Ovary (tissue), 9 donors: ENCODE results near the gene FBXO17. TPM values are rescaled to one million over a fixed set of nuclear protein-coding genes. Genes with fewer than 3 reads are reported as not detected.

Experiments used
- DNase-seq, 5 donors: peaks; one replicate each; pipeline ENCODE4 v3.0.0-alpha.2; 2019 to 2020
- H3K27ac ChIP-seq, 2 donors: fragments of 200-600 bp; one replicate each; pipeline versions ENCODE4 v1.5.1 to v1.8.0; 2019 to 2022
- H3K27me3 ChIP-seq: fragments of 200-600 bp; one replicate; pipeline ENCODE4 v1.8.0; 2022
- H3K36me3 ChIP-seq: fragments of 200-600 bp; sonication (generic); one replicate; pipeline ENCODE4 v1.5.1; 2019
- H3K4me1 ChIP-seq: one replicate; pipeline ENCODE4 v1.8.1; 2013; ENCODE audit warnings: mild to moderate bottlenecking, moderate library complexity; ENCODE audit not compliant: insufficient read depth
- H3K4me3 ChIP-seq: fragments of 200-600 bp; sonication (generic); one replicate; pipeline ENCODE4 v1.5.1; 2017
- H3K9me3 ChIP-seq, 2 donors: fragments of 200-600 bp in 1 of 2; sonication (generic) in 1 of 2; one replicate each; pipeline versions ENCODE4 v1.5.1 to v1.8.1; 2013 to 2019; ENCODE audit warnings: mild to moderate bottlenecking in 1 of 2, moderate library complexity in 1 of 2
- CTCF ChIP-seq, 3 donors: fragments of 450-650 bp in 2 of 3; fragments of 200-600 bp in 1 of 3; IDR thresholded peaks; one replicate each; pipeline versions ENCODE4 v1.5.1 to v1.8.0; 2016 to 2022; ENCODE audit warnings: antibody characterized with exemption in 3 of 3, mild to moderate bottlenecking in 1 of 3
- EP300 ChIP-seq: sonication (generic); formaldehyde crosslinking; IDR thresholded peaks from one replicate; pipeline ENCODE4 v1.6.1; 2017; ENCODE audit warnings: antibody characterized with exemption
- POLR2A ChIP-seq: fragments of 450-650 bp; IDR thresholded peaks from one replicate; pipeline ENCODE4 v1.6.1; 2017; ENCODE audit warnings: antibody characterized with exemption, mild to moderate bottlenecking, moderate library complexity
- WGBS, 3 donors: extraction: QIAGEN DNeasy Blood & Tissue Kit in 1 of 3; methylation state at CpG; one replicate each; pipeline versions ENCODE4 v1.1.5 to v1.1.7; 2013 to 2017; 5-methylcytosine and 5-hydroxymethylcytosine counted together
- intact Hi-C, 4 donors: fragments of 100-400 bp; cut with DNase I; formaldehyde crosslinking; loops; one replicate each; pipeline versions ENCODE4 v1.11.0 to v1.15.1; 2022 to 2023
- polyA plus RNA-seq, 2 donors: library from polyadenylated mRNA; stranded (reverse); fragments of 200-250 nt in 1 of 2; fragments of 350-450 nt in 1 of 2; fragmentation: Illumina TruSeq in 1 of 2; extraction: RNeasy Lipid Tissue Mini Kit (QIAGEN cat#74804) in 1 of 2; gene quantifications; one replicate each; pipeline ENCODE4 v1.2.3, GENCODE V29; 2013 to 2014
- total RNA-seq, 7 donors: library from RNA; depleted of rRNA in 2 of 7; stranded (reverse); fragments of >200 nt in 2 of 7; fragmentation: NEBNext Ultra II Directional in 3 of 7; extraction: Animal tissue kit (Norgen Biotek cat#: 25700) in 3 of 7; gene quantifications; one replicate each; pipeline versions ENCODE4 v1.1.0 to v1.2.4, GENCODE V29; 2016 to 2023
- donor health status: DM: no; HTN: no; CAD: no; lungs with moderate emphysema.
- donor health status: DM: no; HTN: no; CAD: no.
- donor health status: Bipolar disorder and iron deficiency.
- donor health status: DM: yes; HTN: yes; CAD: no.
- donor health status: DM: no; HTN: no; CAD: no.
- donor health status: DM: yes; HTN: yes; CAD: no.

FBXO17 gene
- total and polyA plus RNA-seq, 9 donors, result 26.7 to 52.2 (median 36.1) TPM

GRCh38 chr19:38932425-38933179 is 42.9 kb downstream of the FBXO17 start:
- no peaks in the 10 kb centered on the region for H3K9me3 ChIP-seq
- no peaks in the 10 kb centered on the region for H3K27me3 ChIP-seq
- no peak overlapping the region for H3K27ac ChIP-seq
- H3K4me3 ChIP-seq, result no peak overlapping the region
- H3K4me1 ChIP-seq, result peaks cover 12% of the 10 kb centered on the region
- H3K36me3 ChIP-seq, result no peaks in the 10 kb centered on the region
- peak in 2 of 5 donors; percentile 44 to 50 for DNase-seq
- intact Hi-C loops, result loop anchor here in 1 of 4 donors (5.0 kb wide), 1 partner anchor 530 kb away; the partner anchor contains the start of gene FAM98C
- 90% methylated on average over 29 of the region's 29 CpGs for WGBS, 3 donors
- TF ChIP-seq POLR2A, result no peak
- TF ChIP-seq CTCF (IDR thresholded peaks at IDR 0.05), result no peak

GRCh38 chr19:38931521-38931793 is 44.1 kb downstream of the FBXO17 start:
- Histone ChIP-seq H3K36me3 (no peaks in the 10 kb centered on the region), H3K27me3 (no peaks in the 10 kb centered on the region), H3K27ac (no peak overlapping the region), H3K4me3 (peak overlapping the region; percentile 91), H3K9me3 (no peaks in the 10 kb centered on the region), H3K4me1 (peaks cover 12% of the 10 kb centered on the region)
- DNase-seq, result no peak
- no peak for TF ChIP-seq POLR2A
- TF ChIP-seq EP300, result no peak
- no peak for TF ChIP-seq CTCF (IDR thresholded peaks at IDR 0.05)
- intact Hi-C loops, result loop anchor here in 1 of 4 donors (5.0 kb wide), 1 partner anchor 529 kb away; the partner anchor contains the start of gene FAM98C
- WGBS, 3 donors, result 12 to 28% (median 14%) methylated on average over 6 to 8 of the region's 8 CpGs

- TF ChIP-seq EP300, result no peak
- TF ChIP-seq CTCF (IDR thresholded peaks at IDR 0.05), result no peak
- TF ChIP-seq POLR2A, result peak; percentile 7
- Histone ChIP-seq H3K27me3 (no peaks in the 10 kb centered on the region), H3K9me3 (no peaks in the 10 kb centered on the region), H3K36me3 (no peaks in the 10 kb centered on the region), H3K4me3 (peak within 1 kb of the TSS; percentile 91), H3K4me1 (peaks cover 12% of the 10 kb centered on the region), H3K27ac (peak within 1 kb of the TSS; percentile 90 to 92)
- WGBS, 3 donors, result 0% methylated on average over 35 to 40 of the region's 40 CpGs
- intact Hi-C loops, result loop anchor here in 1 of 4 donors (5.0 kb wide), 1 partner anchor 529 kb away; the partner anchor contains the start of gene FAM98C
- DNase-seq, result peak; percentile 97 to 99 (median 98)
Measured at GRCh38 chr19:38930776-38931520, 44.6 kb downstream of the FBXO17 start, which contains the start of gene MRPS12. Gene MRPS12, plus strand, starts transcription at chr19:38930944. Its CDS starts 351 bp downstream, at chr19:38931295.

GRCh38 chr19:38929929-38930775 is 45.4 kb downstream of the FBXO17 start, which contains the start of gene SARS2:
Gene SARS2, minus strand, starts transcription at chr19:38930763. Its CDS starts 27 bp downstream, at chr19:38930736.
- intact Hi-C loops, result loop anchor here in 3 of 4 donors (5.0 to 10.0 kb wide), 3 partner anchors 413 to 528 kb away; partner anchors contain the start of gene FAM98C (in 2 of the 3)
- TF ChIP-seq POLR2A (no peak), EP300 (no peak), CTCF (IDR thresholded peaks at IDR 0.05) (peak; percentile 98 to 99 (median 99))
- Histone ChIP-seq H3K9me3 (no peaks in the 10 kb centered on the region), H3K27me3 (no peaks in the 10 kb centered on the region), H3K4me1 (peaks cover 12% of the 10 kb centered on the region), H3K36me3 (no peaks in the 10 kb centered on the region), H3K4me3 (peak within 1 kb of the TSS; percentile 91), H3K27ac (peak within 1 kb of the TSS; percentile 90 to 92)
- DNase-seq, result peak; percentile 91 to 96 (median 93)
- WGBS, 3 donors, result 2% methylated on average over 49 of the region's 49 CpGs
